ENCODE data around the gene SNAP25.

The SNAP25 gene

GRCh38 chr20:10218536-10219451, at the start of gene SNAP25:
Gene SNAP25 (plus strand): TSS chr20:10218830. CDS start chr20:10275492, 56,662 bp downstream.
- ChIA-PET CTCF (interaction anchor here (1.5 kb wide), 1 partner anchor 10 kb away, joined by 3 read pairs; no protein-coding TSS in a partner anchor), POLR2A (no interaction called here)
- peak; percentile 31 for DNase-seq (ENCODE audit: extremely low spot score)

GRCh38 chr20:10169752-10170151, 48.9 kb upstream of the SNAP25 start:
- ChIA-PET POLR2A (no interaction called here), CTCF (no interaction called here)
- TF ChIP-seq CTCF (IDR thresholded peaks at IDR 0.05; ENCODE audit: control extremely low read depth, extremely low read depth, low read depth, missing control alignments) = no peak
- no peak for DNase-seq (ENCODE audit: extremely low spot score)

More at GRCh38 chr20:10218536-10219451, at the start of gene SNAP25:
- no peak for TF ChIP-seq CTCF (IDR thresholded peaks at IDR 0.05; ENCODE audit: control extremely low read depth, extremely low read depth, low read depth, missing control alignments)

- POLR2A ChIA-PET = no interaction called here
- no peak for DNase-seq (ENCODE audit: extremely low spot score)
- TF ChIP-seq CTCF (IDR thresholded peaks at IDR 0.05; ENCODE audit: control extremely low read depth, extremely low read depth, low read depth, missing control alignments) = no peak
- CTCF ChIA-PET = interaction anchor here (1.1 kb wide), 1 partner anchor 9 kb away, joined by 3 read pairs; no protein-coding TSS in a partner anchor
Measured at GRCh38 chr20:10170261-10170660, 48.4 kb upstream of the SNAP25 start.

DNA sequence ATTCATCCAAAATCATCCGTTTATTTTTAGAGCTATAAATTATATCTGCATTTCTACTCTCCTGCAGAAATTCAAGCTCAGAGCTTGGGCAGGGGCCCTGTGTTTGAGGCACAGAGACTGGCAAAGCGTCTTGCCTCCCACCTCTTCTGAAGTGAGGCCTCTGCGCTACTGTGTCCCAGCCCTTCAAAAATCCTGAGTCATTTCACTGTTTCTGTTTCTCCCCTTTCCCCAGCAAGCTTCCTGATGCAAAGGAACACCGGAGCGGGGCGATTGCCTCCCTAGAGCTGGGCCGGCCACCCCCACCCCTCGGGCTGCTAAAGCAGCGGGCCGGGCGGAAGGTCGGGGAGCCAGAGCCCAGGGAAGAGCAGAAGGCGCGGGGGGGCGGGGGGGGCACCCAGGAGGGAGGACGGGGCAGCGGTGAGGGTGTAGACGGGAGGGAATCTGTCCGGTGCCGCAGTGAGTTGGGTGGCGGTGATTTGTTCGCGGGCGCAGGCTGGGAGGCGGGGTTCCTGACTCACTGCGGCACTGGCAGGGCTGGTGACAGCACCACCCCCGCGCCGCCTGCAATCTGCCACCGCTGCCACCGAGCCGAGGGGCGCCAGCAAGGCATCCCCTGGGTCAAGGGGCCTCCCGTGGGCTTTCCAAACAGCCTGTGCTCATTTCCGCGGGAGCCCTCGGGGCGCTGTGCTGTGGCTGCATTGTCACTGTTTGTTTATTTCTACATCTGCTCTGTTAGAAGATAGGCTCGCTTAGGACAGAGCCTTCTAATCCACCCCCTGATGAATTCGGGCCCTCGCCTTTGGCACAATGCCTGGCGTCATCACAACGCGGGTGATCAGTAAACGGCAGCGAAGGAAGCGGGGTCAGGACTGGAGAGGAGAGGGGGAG, 46.5 kb upstream of the SNAP25 start:
- TF ChIP-seq CTCF (IDR thresholded peaks at IDR 0.05; ENCODE audit: control extremely low read depth, extremely low read depth, low read depth, missing control alignments) = no peak
- ChIA-PET CTCF (no interaction called here), POLR2A (no interaction called here)
- DNase-seq (ENCODE audit: extremely low spot score) = no peak

- ChIA-PET CTCF (no interaction called here), POLR2A (no interaction called here)
- DNase-seq (ENCODE audit: extremely low spot score) = no peak
- no peak for TF ChIP-seq CTCF (IDR thresholded peaks at IDR 0.05; ENCODE audit: control extremely low read depth, extremely low read depth, low read depth, missing control alignments)
Measured at GRCh38 chr20:10172998-10173655, 45.5 kb upstream of the SNAP25 start.

- POLR2A ChIA-PET = no interaction called here
Measured at GRCh38 chr20:10174400-10174799, 44.2 kb upstream of the SNAP25 start.

More at GRCh38 chr20:10174400-10174799, 44.2 kb upstream of the SNAP25 start:
- DNase-seq (ENCODE audit: extremely low spot score) = no peak
- TF ChIP-seq CTCF (IDR thresholded peaks at IDR 0.05; ENCODE audit: control extremely low read depth, extremely low read depth, low read depth, missing control alignments) = no peak
- CTCF ChIA-PET = interaction anchor here (0.9 to 2.0 kb wide), 2 partner anchors 11 to 19 kb away, joined by 3 to 8 read pairs; no protein-coding TSS in a partner anchor

Data from GM10248 (cell line).